Measurements from ENCODE around the gene SCARB1.

SCARB1 gene

GRCh38 chr12:124812979-124813378, 50.7 kb downstream of the SCARB1 start:
- TF ChIP-seq, protein P1, sequence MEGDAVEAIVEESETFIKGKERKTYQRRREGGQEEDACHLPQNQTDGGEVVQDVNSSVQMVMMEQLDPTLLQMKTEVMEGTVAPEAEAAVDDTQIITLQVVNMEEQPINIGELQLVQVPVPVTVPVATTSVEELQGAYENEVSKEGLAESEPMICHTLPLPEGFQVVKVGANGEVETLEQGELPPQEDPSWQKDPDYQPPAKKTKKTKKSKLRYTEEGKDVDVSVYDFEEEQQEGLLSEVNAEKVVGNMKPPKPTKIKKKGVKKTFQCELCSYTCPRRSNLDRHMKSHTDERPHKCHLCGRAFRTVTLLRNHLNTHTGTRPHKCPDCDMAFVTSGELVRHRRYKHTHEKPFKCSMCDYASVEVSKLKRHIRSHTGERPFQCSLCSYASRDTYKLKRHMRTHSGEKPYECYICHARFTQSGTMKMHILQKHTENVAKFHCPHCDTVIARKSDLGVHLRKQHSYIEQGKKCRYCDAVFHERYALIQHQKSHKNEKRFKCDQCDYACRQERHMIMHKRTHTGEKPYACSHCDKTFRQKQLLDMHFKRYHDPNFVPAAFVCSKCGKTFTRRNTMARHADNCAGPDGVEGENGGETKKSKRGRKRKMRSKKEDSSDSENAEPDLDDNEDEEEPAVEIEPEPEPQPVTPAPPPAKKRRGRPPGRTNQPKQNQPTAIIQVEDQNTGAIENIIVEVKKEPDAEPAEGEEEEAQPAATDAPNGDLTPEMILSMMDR (IDR thresholded peaks at IDR 0.05): no peak
- Mint-ChIP-seq H3K4me1 (peaks cover 16% of the 10 kb centered on the region), H3K36me3 (ENCODE audit: low read depth) (peaks cover 20% of the 10 kb centered on the region), H3K27me3 (ENCODE audit: low read depth, poor library complexity) (no peaks in the 10 kb centered on the region), H3K9me3 (no peaks in the 10 kb centered on the region), H3K4me3 (no peak overlapping the region), H3K27ac (no peak overlapping the region)
- no peak for DNase-seq

- H3K4me1 Mint-ChIP-seq: peaks cover 16% of the 10 kb centered on the region
- no peak overlapping the region for H3K27ac Mint-ChIP-seq
- peaks cover 20% of the 10 kb centered on the region for H3K36me3 Mint-ChIP-seq (ENCODE audit: low read depth)
- no peak overlapping the region for H3K4me3 Mint-ChIP-seq
- TF ChIP-seq, protein P1 (IDR thresholded peaks at IDR 0.05): no peak
- H3K27me3 Mint-ChIP-seq (ENCODE audit: low read depth, poor library complexity): no peaks in the 10 kb centered on the region
- H3K9me3 Mint-ChIP-seq: no peaks in the 10 kb centered on the region
- no peak for DNase-seq
These were observed 51.3 kb downstream of the SCARB1 start for GRCh38 chr12:124812356-124812755.

GRCh38 chr12:124811633-124812032, 52.0 kb downstream of the SCARB1 start:
- H3K27me3 Mint-ChIP-seq (ENCODE audit: low read depth, poor library complexity): no peaks in the 10 kb centered on the region

GRCh38 chr12:124809878-124810277, 53.8 kb downstream of the SCARB1 start:
- Mint-ChIP-seq H3K36me3 (ENCODE audit: low read depth) (peaks cover 20% of the 10 kb centered on the region), H3K4me1 (peaks cover 2% of the 10 kb centered on the region), H3K27me3 (ENCODE audit: low read depth, poor library complexity) (no peaks in the 10 kb centered on the region), H3K27ac (no peak overlapping the region), H3K4me3 (no peak overlapping the region), H3K9me3 (no peaks in the 10 kb centered on the region)
- TF ChIP-seq, protein P1 (IDR thresholded peaks at IDR 0.05): no peak
- no peak for DNase-seq

More at GRCh38 chr12:124811633-124812032, 52.0 kb downstream of the SCARB1 start:
- TF ChIP-seq, protein P1 (IDR thresholded peaks at IDR 0.05): no peak
- peaks cover 20% of the 10 kb centered on the region for H3K36me3 Mint-ChIP-seq (ENCODE audit: low read depth)
- H3K4me1 Mint-ChIP-seq: peaks cover 16% of the 10 kb centered on the region
- H3K4me3 Mint-ChIP-seq: no peak overlapping the region
- no peak overlapping the region for H3K27ac Mint-ChIP-seq
- H3K9me3 Mint-ChIP-seq: no peaks in the 10 kb centered on the region
- DNase-seq: no peak

- no peak overlapping the region for H3K4me3 Mint-ChIP-seq
- H3K4me1 Mint-ChIP-seq: no peaks in the 10 kb centered on the region
- TF ChIP-seq, protein P1 (IDR thresholded peaks at IDR 0.05): no peak
- H3K36me3 Mint-ChIP-seq (ENCODE audit: low read depth): peaks cover 20% of the 10 kb centered on the region
- no peak overlapping the region for H3K27ac Mint-ChIP-seq
- no peaks in the 10 kb centered on the region for H3K9me3 Mint-ChIP-seq
- no peaks in the 10 kb centered on the region for H3K27me3 Mint-ChIP-seq (ENCODE audit: low read depth, poor library complexity)
- no peak for DNase-seq
These were observed 54.3 kb downstream of the SCARB1 start for GRCh38 chr12:124809391-124809790.

DNA sequence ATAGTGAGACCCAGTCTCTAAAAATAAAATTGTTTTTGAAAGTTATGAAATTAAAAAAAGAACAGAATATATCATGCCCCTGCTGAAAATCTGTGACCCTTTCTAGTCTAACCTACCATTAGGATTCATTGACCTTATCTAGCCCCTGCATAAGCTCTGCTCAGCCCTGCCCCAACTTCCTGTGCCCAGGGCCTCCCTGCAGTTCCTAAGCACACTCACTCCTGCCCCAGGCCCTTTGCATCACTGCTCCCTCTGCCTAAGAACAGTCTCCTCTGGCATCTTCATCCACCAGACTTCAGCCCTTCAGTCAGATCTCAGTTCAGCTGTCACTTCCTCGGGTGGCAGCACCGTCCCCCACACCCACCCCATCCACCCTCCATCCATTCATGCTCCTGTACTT, 55.4 kb downstream of the SCARB1 start:
- H3K4me3 Mint-ChIP-seq: no peak overlapping the region
- H3K27me3 Mint-ChIP-seq (ENCODE audit: low read depth, poor library complexity): no peaks in the 10 kb centered on the region
- no peak for DNase-seq
- no peaks in the 10 kb centered on the region for H3K4me1 Mint-ChIP-seq
- H3K27ac Mint-ChIP-seq: no peak overlapping the region
- TF ChIP-seq, protein P1 (IDR thresholded peaks at IDR 0.05): no peak
- peaks cover 11% of the 10 kb centered on the region for H3K36me3 Mint-ChIP-seq (ENCODE audit: low read depth)
- H3K9me3 Mint-ChIP-seq: no peaks in the 10 kb centered on the region
